Right renal pelvis (tissue), 4 donors: ENCODE measurements around the gene TSPYL2. TPM values are rescaled to one million over a fixed set of nuclear protein-coding genes. Genes with fewer than 3 reads are reported as not detected.
A peak's percentile ranks its signal among the peaks of the same experiment; 100 is the strongest.

Experiments used
- DNase-seq, 4 donors: peaks; one replicate each; pipeline ENCODE4 v3.0.0-alpha.2; 2013; ENCODE audit warnings: low read depth in 4 of 4, low spot score in 3 of 4, missing footprints in 1 of 4
- polyA plus RNA-seq, 4 donors: library from polyadenylated mRNA; unstranded; fragments of 120-200 nt; gene quantifications; one replicate each; pipeline ENCODE4 v1.2.1, GENCODE V29; 2013; ENCODE audit not compliant: insufficient read length in 4 of 4

The TSPYL2 gene
- polyA plus RNA-seq: 10 to 100 TPM; 24.3 to 41.1 (median 32.4) TPM

- DNase-seq: peak; percentile 80 to 89 (median 86)
These were observed at the start of gene TSPYL2 for GRCh38 chrX:53081925-53082772. Gene TSPYL2 (plus strand): TSS chrX:53082367. CDS start chrX:53082499, 132 bp downstream.

- DNase-seq: no peak
These were observed 46.0 kb upstream of the TSPYL2 start for GRCh38 chrX:53036149-53036548.

GRCh38 chrX:53039236-53039635 is 42.9 kb upstream of the TSPYL2 start:
- DNase-seq: no peak

GRCh38 chrX:53044995-53045394 is 37.2 kb upstream of the TSPYL2 start:
- no peak for DNase-seq

GRCh38 chrX:53047228-53047627 is 34.9 kb upstream of the TSPYL2 start:
- no peak for DNase-seq

- peak in 3 of 4 donors; percentile 39 to 57 (median 54) for DNase-seq
These were observed 33.7 kb upstream of the TSPYL2 start, which contains the start of gene GPR173 for GRCh38 chrX:53048169-53049126. Gene GPR173 (plus strand): TSS chrX:53048789. CDS start chrX:53076622, 27,833 bp downstream.

- DNase-seq: no peak
These were observed 33.0 kb upstream of the TSPYL2 start for GRCh38 chrX:53049127-53049517.

- no peak for DNase-seq
These were observed 31.3 kb upstream of the TSPYL2 start for GRCh38 chrX:53050841-53051240.

GRCh38 chrX:53055244-53055849 is 26.8 kb upstream of the TSPYL2 start:
- DNase-seq: no peak

- DNase-seq: no peak
These were observed 25.9 kb upstream of the TSPYL2 start for GRCh38 chrX:53056292-53056691.

- DNase-seq: no peak
These were observed 17.1 kb upstream of the TSPYL2 start for GRCh38 chrX:53065104-53065503.

- no peak for DNase-seq
These were observed 11.1 kb upstream of the TSPYL2 start for GRCh38 chrX:53071064-53071463.

GRCh38 chrX:53071604-53072417 is 10.4 kb upstream of the TSPYL2 start:
- no peak for DNase-seq

GRCh38 chrX:53072418-53073114 is 9.6 kb upstream of the TSPYL2 start:
- DNase-seq: no peak

GRCh38 chrX:53073115-53073586 is 9.0 kb upstream of the TSPYL2 start:
- DNase-seq: no peak

GRCh38 chrX:53075011-53075410 is 7.2 kb upstream of the TSPYL2 start:
- DNase-seq: no peak

- no peak for DNase-seq
These were observed 5.5 kb upstream of the TSPYL2 start for GRCh38 chrX:53076671-53077070.

GRCh38 chrX:53077207-53078197 is 4.7 kb upstream of the TSPYL2 start:
- no peak for DNase-seq
